Measurements from ENCODE around the gene DSG3.

The DSG3 gene, protein sequence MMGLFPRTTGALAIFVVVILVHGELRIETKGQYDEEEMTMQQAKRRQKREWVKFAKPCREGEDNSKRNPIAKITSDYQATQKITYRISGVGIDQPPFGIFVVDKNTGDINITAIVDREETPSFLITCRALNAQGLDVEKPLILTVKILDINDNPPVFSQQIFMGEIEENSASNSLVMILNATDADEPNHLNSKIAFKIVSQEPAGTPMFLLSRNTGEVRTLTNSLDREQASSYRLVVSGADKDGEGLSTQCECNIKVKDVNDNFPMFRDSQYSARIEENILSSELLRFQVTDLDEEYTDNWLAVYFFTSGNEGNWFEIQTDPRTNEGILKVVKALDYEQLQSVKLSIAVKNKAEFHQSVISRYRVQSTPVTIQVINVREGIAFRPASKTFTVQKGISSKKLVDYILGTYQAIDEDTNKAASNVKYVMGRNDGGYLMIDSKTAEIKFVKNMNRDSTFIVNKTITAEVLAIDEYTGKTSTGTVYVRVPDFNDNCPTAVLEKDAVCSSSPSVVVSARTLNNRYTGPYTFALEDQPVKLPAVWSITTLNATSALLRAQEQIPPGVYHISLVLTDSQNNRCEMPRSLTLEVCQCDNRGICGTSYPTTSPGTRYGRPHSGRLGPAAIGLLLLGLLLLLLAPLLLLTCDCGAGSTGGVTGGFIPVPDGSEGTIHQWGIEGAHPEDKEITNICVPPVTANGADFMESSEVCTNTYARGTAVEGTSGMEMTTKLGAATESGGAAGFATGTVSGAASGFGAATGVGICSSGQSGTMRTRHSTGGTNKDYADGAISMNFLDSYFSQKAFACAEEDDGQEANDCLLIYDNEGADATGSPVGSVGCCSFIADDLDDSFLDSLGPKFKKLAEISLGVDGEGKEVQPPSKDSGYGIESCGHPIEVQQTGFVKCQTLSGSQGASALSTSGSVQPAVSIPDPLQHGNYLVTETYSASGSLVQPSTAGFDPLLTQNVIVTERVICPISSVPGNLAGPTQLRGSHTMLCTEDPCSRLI

DNA sequence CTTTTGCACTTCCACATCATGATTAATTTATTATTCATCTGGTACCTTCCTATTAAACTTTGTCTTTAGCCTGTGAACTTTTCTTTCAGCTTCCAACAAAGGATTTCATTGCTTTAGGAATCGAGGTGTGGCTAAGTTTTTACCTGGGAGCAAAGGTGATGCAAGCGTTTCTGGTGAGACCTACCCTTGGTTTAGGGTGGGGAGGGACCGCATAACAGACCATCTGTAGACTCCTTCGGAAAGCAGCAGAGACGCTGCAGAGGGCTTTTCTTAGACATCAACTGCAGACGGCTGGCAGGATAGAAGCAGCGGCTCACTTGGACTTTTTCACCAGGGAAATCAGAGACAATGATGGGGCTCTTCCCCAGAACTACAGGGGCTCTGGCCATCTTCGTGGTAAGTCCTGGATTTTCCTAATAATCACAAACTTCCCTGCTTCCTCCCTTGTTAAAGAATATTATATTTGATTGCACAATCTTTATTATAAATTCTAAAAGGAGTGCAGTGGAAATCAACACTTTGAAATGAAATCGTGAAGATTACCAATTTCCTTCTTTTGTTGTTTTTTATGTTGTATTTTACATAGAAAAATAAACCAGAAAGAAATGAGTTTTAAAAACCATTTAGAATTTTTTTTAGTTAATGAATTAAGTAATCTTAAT, at the start of gene DSG3:
DSG3 (plus strand) TSS at position 212 of the 662 bp plus-strand sequence; CDS start at position 349, 137 bp downstream.
- DNase-seq (ENCODE audit: extremely low spot score) = no peak
- CTCF ChIA-PET = interaction anchor here (1.1 to 2.1 kb wide), 2 partner anchors 22 to 24 kb away, joined by 3 to 5 read pairs; no protein-coding TSS in a partner anchor
- POLR2A ChIA-PET = no interaction called here

DNA sequence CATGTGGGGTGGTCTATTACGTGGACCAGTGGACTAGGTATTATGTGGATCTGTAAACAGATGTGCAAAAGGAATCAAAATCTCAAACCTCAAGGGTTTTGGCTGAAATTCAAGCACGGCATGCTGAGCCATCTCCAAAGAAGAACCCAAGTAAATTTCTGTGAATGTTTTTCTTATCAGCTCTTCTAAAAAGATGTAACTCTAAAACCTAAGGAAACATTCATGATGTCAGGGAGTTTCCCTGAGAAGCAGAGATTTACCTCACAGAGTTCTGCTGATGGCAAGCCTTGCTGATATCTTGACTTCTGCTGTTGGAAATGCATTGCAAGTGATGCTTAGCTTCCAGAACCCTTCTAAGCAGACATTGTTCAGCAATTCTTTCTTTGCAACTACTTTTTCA, 49.4 kb upstream of the DSG3 start:
- CTCF ChIA-PET = interaction anchor here (2.0 kb wide), 1 partner anchor 26 kb away, joined by 7 read pairs; no protein-coding TSS in a partner anchor
- POLR2A ChIA-PET = no interaction called here
- TF ChIP-seq, protein P1, sequence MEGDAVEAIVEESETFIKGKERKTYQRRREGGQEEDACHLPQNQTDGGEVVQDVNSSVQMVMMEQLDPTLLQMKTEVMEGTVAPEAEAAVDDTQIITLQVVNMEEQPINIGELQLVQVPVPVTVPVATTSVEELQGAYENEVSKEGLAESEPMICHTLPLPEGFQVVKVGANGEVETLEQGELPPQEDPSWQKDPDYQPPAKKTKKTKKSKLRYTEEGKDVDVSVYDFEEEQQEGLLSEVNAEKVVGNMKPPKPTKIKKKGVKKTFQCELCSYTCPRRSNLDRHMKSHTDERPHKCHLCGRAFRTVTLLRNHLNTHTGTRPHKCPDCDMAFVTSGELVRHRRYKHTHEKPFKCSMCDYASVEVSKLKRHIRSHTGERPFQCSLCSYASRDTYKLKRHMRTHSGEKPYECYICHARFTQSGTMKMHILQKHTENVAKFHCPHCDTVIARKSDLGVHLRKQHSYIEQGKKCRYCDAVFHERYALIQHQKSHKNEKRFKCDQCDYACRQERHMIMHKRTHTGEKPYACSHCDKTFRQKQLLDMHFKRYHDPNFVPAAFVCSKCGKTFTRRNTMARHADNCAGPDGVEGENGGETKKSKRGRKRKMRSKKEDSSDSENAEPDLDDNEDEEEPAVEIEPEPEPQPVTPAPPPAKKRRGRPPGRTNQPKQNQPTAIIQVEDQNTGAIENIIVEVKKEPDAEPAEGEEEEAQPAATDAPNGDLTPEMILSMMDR (IDR thresholded peaks at IDR 0.05; ENCODE audit: control extremely low read depth, extremely low read depth, low read depth, missing control alignments) = no peak
- DNase-seq (ENCODE audit: extremely low spot score) = no peak

More for the DNA sequence above, at the start of gene DSG3:
- TF ChIP-seq, protein P1 (IDR thresholded peaks at IDR 0.05; ENCODE audit: control extremely low read depth, extremely low read depth, low read depth, missing control alignments) = no peak

DNA sequence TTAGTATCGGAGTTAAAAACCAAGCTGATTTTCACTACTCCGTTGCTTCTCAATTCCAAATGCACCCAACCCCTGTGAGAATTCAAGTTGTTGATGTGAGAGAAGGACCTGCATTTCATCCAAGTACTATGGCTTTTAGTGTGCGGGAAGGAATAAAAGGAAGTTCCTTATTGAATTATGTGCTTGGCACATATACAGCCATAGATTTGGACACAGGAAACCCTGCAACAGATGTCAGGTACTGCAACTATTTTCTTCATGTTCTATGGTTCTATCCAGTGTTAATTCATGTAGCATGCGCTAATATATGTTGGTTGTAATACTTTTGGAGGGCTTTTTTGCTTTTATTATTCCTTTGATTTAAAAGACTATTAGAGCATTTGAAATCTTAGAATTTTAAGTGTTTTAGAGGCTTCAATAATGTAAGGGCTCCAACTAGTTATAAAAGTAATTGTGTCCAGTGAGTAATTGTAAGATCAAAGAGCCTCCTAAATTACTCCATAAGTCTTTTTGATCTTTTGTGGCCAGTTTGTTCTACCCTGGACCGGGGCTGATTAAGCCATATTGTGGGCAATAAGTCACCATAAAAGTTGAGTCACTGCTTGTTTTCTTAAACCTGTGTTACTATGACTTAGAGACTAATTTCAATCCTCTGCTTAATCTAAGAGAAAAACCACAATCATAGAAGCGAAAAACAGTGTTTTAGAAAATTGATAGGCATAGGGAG, 48.1 kb upstream of the DSG3 start:
- TF ChIP-seq, protein P1 (IDR thresholded peaks at IDR 0.05; ENCODE audit: control extremely low read depth, extremely low read depth, low read depth, missing control alignments) = no peak
- CTCF ChIA-PET = no interaction called here
- no peak for DNase-seq (ENCODE audit: extremely low spot score)
- POLR2A ChIA-PET = no interaction called here

DNA sequence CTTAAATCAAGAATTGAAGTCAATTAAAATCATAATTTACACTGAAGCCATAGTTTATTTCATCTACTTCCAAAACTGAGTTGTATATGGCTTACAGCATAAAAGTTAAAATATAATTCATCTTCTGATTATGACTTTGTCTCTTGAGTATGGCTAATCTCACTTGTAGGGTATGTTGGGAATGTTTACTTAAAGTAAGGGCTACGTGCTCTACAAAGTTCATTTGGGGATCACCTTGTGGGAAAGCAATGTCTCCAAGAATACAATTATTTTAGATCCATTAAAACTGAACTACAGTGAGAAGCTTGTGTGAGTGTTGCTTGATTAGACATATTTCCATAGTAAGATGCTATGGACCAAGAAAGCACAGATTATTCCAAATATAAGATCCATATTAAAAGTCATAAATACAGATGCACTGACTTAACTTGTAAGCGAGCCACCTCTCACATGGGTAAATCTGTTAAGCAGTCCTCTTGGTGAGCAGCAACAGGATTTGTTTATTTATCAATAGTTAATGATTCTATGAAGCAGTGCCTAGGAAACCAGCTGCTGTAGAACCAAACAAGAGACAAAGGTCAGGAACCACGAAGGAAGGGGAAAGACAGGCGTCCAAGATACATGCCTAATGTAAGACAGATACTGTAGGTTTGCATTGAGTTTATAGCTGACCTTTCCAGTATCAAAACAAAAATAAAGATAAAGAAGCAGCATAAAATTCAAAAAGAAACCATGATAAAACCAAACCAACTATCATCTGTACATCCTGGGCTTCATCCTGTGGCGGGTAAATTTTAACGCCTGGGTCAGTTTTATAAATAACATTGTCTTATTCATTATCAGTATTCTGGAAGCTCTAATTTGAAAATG, 46.1 kb upstream of the DSG3 start:
- ChIA-PET CTCF (interaction anchor here (0.8 to 4.3 kb wide), 4 partner anchors 9 to 23 kb away, joined by 4 to 21 read pairs (median 6); no protein-coding TSS in a partner anchor), POLR2A (no interaction called here)
- TF ChIP-seq, protein P1 (IDR thresholded peaks at IDR 0.05; ENCODE audit: control extremely low read depth, extremely low read depth, low read depth, missing control alignments) = no peak
- DNase-seq (ENCODE audit: extremely low spot score) = no peak

DNA sequence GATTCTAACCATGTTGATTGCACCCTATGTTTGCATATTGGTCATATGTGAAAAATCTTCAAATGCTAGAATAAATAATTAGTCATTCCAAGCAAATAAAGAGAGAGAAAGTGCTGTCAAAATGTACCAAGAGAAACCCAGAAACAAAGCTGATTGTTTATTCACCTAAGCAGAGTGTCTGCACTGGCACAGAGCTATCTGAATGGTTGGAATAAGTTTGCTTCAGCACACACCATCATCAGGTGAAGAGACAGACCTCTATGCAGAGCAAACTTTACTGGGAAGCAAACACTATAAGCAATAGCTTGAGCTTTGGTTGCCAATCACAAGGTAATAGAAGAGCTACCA, 45.5 kb upstream of the DSG3 start:
- no peak for DNase-seq (ENCODE audit: extremely low spot score)
- POLR2A ChIA-PET = no interaction called here
- CTCF ChIA-PET = interaction anchor here (0.8 to 4.3 kb wide), 5 partner anchors 8 to 25 kb away, joined by 4 to 21 read pairs (median 5); no protein-coding TSS in a partner anchor
- TF ChIP-seq, protein P1 (IDR thresholded peaks at IDR 0.05; ENCODE audit: control extremely low read depth, extremely low read depth, low read depth, missing control alignments) = no peak

Data from GM10248 (cell line).